ENCODE results near the gene OSM.

GRCh38 chr22:30312053-30312452, 45.4 kb upstream of the OSM start:
- no peak for TF ChIP-seq CTCF (IDR thresholded peaks at IDR 0.05; ENCODE audit: low read length)
- TF ChIP-seq EZH2 (IDR thresholded peaks at IDR 0.05; ENCODE audit: borderline replicate concordance, low read length), result no peak
